Fibroblast of skin of left biceps (primary cell): ENCODE results near the gene SIAH3.

ENCODE experiments used
- DNase-seq, 2 experiments: peaks; one replicate each; pipeline ENCODE4 v3.0.0-alpha.2; 2013; ENCODE audit warnings: low read depth in 2 of 2

The SIAH3 gene

DNA sequence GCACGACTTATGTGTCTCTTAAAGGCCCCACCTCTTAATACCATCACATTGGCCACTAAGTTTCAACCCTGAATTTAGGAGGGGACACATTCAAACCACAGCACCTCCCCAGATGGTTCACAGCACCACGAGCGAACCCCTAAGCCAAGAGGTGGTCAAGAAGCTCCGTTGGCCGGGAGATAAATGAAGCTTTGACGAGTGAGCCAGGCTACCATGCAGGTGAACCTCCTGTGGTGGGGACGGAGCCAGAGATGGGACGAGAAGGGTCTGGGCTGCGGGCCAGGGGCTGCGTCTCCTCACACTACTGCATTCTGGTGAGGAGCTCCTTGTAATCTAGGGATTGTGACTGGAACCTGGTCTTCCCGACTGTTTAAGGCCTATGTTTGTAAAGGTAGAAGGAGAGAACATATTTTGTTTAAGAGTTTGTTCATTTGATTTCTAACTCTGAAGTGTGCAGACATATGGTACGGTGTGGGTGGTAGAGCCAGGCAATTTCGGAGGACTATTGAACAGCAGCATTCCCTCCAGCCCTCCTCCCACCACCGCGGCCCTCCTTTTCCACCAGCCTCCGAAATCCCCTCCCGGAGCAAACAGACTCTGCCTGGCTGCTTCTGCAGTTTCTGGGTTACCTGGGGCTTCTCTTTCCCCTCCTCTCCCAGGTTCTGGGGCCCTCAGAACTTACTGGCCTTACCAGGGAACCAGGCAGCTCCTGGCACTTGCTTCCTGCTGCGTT is 31.3 kb downstream of the SIAH3 start:
- no peak for DNase-seq

DNA sequence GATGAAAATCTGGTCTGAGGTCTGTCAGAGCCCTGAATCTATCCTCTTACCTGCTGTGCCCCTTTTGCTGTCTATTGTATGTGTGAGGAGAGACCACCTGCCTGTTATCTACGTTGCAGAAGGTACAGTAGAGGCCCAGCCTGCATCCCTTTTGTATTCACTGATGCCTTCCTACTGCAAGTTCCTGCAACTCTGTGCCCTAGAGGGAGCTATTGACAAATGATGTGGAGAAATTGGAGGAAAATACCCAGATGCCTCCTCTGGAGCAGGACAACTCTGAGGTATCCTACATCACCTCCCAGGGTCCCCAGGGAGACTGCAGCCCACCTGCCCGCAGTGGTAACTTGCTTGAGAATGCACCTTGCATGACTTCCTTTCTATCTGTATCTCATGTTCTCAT is 33.7 kb downstream of the SIAH3 start:
- DNase-seq: no peak

DNA sequence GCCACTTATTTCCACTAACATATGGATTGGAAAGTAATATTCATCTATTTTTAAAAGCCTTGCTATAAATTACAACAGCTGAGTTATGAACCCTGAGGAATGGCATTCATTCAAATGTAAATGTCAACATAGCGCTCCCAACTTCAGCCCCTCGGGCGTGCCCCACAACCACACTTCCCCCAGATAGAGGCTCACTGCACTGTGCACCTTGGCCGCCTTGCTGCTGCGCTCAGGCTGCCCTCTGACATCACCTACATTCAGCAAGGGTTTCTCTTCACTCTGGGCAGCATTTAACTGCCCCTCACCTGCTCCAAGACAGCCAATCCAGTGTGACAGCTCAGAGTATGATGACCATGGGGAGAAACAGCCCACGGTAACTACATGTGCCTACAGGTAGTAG is 35.1 kb downstream of the SIAH3 start:
- DNase-seq: no peak

DNA sequence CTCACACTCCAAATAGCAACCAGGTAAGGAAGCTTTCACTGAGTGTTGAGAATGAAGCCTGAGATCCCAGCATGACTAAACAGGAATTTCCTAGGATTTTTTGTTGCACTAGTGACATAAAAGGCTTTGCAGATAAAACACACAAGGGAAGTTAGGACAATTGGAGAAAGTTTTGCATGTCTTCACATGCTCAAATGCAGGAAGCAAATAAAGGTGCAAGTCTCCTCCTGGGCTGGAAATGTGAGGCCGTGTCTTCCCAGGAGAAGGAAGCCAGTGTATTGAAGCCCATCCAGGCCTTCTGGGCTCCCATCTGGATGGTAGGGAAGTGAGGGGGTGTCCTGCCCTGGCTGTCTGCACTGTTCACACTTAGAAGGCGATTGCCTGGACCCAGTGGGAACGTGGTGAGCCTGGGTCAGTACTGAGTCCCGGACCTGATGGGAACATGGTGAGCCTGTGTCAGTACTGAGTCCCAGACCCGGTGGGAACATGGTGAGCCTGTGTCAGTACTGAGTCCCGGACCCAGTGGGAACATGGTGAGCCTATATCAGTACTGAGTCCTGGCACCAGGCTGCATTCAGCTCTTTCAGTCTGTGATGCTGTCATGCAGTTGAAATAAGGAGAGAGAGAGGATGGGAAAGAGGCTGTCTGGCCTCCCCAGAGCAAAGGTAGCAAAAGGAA is 38.7 kb downstream of the SIAH3 start:
- no peak for DNase-seq

DNA sequence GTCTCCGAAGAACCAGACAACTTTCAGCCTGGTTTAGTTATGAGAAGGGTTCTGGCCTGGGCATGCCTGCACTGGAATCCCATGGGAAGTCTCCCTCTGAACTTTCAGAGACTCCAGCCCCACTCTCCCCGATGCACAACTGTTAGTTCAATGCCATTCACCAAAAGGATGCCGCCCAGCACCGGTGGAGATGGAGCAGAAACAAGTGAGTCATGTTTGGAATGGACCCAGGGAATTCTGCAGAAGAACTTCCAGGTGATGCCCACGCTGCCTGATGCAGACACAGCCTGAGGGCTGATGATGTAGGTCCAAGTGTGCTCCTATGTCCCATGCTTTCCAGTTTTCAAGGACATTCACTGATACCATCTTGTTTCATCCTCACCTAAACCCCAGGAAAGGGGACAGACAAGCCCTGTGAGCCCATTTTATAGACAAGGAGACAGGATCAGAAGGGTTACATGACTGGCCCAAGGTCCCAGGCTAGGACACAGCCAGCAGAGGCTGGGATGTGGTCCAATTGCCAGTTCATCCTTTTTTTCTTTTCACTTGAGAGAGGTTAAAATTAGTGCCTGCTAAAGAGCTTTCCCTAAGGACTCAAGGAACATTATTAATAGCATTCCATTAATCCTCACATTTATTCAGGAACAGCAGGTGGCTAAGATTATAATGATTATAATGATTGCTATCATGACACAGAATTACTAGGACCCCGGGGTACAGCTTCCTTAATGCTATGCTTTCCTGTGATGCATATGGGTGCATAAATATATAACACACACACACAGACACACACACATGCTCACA is 39.5 kb downstream of the SIAH3 start:
- DNase-seq: no peak

DNA sequence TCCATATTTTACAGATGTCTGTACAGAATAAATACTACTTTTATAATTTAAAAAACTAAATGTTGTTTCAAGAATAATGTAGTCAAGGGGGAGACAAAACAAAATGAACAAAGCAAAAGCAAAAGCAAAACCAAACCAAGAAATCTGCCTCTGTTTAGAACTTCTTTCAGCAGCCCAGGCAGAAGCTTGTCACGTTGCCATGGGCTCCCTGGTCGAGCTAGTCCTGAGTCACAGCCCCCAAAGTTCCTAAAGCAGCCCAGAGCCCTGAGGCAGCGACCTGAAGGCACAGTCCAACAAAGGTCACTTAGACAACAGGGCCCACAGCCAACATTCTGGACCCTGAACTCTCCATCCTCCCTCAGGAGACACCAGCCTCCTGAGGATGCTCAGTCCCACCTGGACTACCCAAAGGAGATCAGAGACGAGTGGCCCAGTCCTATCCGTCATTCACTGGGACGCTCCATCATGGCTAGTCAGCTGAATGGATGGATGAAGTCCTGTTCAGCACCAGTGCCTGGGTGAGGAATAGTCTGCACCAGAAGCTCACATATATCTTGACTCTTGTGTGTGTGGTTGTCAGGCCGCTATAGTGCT is 41.7 kb downstream of the SIAH3 start:
- no peak for DNase-seq

DNA sequence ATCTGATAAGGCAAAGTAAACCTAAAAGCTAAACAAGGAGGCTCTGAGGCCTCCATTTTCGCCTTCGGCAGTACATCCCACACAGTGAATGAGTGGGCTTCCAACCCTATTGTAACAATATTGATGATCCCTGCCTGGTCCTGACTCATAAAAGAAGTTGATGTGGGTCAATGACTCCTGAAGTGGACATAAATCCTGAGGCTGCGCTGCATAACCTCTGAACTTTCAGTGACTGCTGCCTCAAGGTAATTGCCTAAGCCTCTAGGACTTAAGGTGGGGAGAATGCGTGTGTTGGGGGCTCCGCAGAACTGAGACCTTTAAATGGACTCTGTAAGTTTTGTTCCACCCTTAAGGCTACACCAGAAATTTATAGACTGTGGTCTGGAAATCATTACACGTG is 42.6 kb downstream of the SIAH3 start:
- no peak for DNase-seq

DNA sequence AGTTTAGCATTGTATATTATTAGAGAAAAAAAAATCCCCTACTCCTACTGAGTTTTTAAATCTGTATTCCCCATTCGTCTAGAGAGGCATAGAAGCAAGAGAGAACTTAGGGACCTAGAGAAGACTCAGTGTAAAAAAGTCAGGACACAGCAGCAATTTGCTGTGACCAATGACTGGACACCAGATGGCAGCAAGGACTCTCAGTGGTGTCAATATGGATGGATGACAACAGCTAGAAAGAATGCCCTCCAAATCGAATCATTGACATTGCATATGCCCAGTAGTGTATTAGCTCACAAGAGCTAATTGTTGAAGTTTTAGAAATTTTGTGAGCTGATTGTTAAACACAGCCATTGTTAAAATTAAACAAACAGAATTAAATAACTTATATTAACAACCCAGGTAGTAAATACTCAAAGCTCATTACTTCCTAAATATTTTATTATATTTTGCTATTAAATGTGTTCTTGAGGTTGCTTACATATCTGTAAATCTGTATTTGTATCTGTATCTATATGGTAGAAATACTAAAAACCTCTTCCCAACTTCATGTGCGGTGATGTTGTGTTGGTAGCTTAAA is 43.9 kb downstream of the SIAH3 start:
- peak; percentile 12 to 18 for DNase-seq

DNA sequence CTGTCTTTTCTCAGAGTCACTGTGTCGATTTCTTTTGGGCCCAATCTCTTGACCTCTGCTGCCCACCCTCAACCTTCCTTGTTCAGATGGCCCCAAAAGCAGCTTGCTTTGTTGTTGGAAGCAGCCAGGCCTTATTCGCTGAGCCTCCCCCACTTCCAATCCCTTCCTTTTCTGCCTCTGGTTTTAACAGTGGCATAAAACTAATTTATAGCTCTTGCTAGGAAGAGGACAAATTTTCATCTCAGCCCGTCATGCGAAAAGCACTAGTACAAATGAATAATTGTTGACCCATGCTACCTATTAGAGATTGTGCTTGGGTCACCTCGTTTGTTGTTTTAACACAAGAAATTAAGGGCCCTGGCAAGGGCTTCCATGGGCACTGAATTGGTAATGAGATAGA is 51.1 kb downstream of the SIAH3 start:
- DNase-seq: no peak

DNA sequence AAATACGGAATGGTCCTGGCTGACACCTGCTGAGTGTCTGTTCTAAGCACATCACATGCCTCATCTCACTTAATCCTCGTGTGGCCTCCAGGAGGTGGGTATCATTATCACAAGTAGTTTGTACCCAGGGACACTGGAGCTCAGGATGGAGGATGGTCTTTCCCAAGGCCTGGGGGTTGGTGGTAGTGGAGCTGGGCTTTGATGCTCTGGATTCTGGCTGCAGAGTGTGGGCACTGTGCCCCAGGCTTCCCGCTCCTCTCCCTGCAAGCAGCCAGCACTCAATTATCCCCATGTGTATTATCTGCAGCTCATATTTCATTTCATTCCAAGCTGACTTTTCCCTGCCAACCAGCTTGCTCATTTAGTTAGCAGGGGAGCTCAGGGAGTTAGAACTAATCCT is 52.1 kb downstream of the SIAH3 start:
- DNase-seq: no peak

DNA sequence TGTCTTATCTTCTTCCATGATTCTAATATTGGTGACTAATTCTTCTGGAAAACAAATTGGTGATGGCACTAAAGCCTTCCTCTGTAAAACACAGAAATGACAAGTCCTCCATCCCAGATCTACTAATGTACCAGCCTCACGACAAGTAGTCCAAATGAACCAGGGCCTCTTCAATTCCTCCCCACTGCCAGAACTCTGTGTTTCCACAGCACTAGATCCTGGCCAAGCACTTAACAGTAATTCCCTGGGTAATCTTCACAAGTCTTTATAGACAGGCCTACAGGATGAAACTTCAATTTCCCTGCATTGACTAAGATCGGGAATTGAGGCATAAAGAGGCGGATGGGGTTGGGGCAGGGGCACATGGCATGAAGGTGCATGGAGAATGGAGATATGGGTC is 52.7 kb downstream of the SIAH3 start:
- DNase-seq: no peak

DNA sequence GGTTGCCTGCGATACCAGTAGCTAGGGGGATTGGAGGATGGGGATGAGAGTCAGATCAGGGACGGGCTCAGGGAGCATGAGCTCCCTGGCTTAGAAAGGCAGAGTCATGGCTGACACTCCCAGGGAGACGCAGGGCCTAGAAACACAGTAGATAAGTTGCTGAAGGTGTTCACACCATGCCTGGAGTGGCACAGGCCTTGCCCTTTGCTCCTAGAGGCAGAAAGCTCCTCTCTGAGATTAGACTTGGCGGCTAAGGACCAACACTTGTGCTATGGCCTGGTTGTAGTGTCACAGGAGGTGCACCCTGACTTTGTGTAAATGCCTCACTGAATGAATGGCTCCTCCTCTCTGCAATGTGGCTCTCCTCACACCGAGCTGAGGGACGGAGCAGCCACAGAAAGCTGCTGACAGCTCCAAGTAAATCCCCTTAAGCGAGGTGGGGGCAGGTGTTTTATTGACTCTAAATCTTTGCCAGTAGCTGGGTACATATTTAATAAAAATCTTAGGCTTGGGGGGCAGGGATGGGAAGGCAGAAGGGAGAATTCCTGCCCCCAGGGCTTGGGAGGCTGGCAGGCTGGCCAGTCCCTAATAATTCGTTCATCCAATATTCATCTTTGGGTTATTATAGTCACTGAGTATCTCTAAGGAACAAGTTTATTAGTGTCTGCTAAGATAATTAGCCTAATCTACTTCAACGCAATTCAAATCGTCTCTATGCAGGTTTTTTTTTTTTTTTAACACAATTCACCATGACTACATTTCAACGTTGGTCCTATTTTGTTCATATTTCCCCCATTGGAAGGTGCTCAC is 54.9 kb downstream of the SIAH3 start:
- DNase-seq: no peak

DNA sequence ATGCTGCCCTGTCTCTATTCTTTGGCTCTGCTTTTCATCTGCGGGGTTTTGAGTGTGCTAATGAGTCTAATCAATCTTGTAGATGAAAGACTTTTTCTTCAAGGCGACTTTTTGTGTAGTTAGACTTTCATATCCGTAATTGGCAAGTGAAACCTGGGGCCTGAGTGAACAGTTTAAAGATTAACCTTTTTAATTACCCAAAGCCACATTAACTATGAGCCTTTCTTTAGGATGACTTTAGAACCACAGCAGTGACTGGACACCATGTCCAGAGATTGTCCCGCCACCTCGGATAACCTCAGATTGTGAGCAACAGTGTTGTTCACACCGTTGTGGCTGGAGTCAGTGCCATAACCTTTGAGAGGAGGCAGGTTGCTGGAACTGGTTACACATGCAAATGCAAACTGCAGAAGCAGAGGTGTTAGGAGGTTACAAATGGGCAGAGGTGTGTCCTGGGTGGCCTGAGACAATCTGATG is 58.7 kb downstream of the SIAH3 start:
- DNase-seq: no peak

DNA sequence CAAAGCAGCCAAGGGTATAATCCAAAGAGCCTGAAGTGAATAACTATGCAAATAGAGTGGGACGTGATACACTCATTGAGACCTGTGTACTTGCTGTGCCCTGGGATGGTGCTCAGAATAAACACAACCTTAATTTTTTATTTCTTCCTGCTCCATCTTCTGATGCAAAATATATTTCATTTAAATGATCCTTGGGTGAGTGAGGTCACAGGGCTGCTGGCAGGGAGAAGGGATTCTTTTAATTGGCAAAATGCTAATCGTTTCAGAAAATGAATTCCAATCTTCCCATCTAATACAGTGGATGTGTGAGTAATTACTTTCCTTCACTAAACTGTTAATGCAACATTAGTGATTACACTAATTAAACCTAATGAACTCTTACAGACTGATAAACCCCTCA is 63.5 kb downstream of the SIAH3 start:
- DNase-seq: no peak

DNA sequence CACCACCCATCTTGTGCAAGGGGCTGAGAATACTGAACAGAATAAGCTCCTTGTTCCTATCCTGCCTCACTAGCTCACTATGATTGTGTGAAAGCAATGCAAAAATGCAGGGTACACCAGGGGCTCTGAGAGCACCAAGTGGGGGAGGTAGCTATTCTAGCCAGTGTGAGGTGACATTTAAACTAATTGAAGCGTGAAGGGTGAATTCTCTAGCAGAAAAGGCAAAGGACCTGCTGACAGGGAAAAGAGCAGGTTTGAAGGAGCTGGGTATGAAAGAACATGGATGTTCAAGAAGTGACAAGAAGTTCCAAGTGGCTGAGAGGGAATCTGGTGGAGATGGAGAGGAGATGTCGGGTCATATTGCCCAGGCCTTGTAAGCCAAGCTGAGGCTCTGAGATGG is 64.2 kb downstream of the SIAH3 start:
- DNase-seq: no peak

DNA sequence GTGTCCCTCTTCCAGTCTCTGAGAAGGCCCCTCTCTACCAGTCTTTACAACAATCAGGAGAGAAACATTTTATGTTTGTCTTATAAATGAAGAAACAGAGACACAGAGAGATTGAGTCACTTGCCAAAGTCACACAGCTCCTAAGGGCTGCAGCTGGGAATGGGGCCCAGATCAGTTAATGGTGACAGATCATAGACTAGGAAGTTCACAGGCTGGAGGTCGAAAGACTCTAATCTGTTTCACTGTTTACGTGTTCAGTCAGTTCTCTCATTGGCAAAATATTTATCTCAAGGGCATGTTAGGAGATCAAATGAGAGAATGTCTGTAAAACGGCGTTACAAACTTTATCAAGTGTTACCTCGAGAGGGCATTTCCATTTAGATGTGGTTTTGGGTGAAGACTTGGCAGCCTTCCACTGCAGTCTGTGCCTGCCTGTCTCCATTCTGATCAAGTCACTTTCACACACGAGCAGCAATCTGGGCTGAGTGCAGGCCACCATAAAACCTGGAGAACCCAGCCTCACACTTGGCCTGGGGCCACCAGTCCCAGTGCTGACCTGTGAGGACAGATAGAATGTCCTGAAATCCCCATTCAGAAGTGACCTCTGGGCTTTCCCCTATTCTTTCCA is 65.1 kb downstream of the SIAH3 start:
- no peak for DNase-seq

DNA sequence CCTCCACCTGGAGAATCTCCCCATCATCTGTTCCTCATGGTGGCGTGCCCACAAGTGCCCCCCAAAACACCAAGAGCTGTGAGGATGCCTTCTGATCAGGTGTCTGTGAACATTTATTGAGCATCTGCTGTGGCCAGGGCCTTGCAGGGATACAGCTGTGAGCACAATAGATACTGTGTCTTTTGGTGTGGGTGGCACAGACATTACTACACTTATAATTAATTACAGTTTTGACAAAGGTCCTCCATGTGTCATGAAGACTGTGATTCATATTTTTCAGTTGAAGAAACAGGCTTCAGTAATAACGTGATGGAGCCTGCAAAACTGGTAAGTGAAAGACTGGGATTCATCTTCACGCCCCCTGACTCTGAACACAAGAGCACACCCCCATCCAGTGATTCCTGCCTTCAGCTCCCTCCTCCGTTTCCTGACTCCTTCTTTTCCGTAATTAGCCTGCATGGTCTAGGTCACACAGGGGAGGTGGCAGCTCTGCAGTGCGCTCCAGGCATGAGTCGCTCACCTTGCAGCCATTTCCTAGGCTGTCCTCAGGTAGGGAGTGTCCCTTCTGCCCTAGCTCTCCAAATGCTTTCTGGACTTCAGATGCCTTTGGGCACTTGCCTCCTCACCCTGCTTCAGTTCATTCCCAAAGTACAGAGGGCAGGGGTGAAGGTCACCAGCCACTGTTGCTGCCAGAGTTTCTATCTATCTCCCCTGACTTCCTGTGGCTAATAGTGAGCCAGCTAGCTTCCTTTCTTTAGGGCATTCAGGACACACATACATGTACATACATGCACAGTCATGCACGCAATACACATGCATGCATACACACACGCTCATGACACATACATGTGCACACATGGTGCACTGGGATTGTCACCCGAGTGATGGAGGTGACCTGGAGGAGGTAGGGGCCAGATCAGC is 66.5 kb downstream of the SIAH3 start:
- DNase-seq: no peak

DNA sequence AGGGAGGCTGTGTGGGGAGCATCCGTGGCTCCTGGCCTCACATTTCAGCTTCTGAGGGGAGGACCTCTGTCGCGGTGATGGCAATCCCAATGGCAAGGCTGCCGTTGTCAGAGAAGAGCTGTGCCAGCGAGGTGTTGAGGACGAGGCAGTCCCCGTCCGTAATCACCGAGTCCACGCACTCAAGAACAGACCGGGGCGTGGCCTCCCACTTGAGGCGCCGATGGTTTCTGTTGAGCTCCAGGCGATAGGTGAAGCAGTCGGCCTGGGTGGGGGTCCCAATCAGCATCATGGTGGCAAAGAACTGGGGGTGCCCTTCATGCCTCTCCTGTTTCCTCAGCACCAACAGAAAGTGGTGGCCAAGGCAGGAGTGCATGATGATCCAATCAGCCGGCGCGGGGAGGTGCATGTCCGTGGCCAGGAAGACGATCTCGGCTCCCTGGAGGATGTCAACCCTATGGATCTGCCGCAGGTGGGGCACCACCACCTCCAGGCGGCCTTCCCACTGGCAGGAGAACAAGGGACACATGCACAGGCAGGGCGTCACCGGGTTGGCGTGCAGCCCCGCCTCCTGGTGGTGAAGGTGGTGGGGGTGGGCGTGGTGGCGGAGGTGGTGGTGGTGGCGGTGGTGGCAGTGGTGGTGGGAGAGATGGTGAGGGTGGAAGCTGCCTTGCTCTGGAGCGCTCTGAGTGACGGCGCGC is 68.1 kb downstream of the SIAH3 start:
- DNase-seq: no peak
